Type B pancreatic cell (in vitro differentiated cells): ENCODE results near the gene DNAH6. TPM values are rescaled to one million over a fixed set of nuclear protein-coding genes. Genes with fewer than 3 reads are reported as not detected.

Source experiments
- DNase-seq: peaks from one replicate; pipeline ENCODE4 v3.0.0; 2021; ENCODE audit warnings: mixed read lengths; ENCODE audit not compliant: unreplicated experiment; ENCODE audit errors: extremely low spot score
- H3K27ac Mint-ChIP-seq: 2 replicates; pipeline ENCODE4 v1.8.0; 2021; ENCODE audit warnings: mild to moderate bottlenecking, mixed read lengths
- H3K27me3 Mint-ChIP-seq: 2 replicates; pipeline ENCODE4 v1.8.0; 2021; ENCODE audit warnings: mixed read lengths
- H3K36me3 Mint-ChIP-seq: 2 replicates; pipeline ENCODE4 v1.8.0; 2021; ENCODE audit warnings: mixed read lengths
- H3K4me1 Mint-ChIP-seq: one replicate; pipeline ENCODE4 v1.8.0; 2021; ENCODE audit warnings: mixed read lengths; ENCODE audit not compliant: unreplicated experiment
- H3K4me3 Mint-ChIP-seq: 2 replicates; pipeline ENCODE4 v1.8.0; 2021; ENCODE audit warnings: mild to moderate bottlenecking, mixed read lengths
- H3K9me3 Mint-ChIP-seq: 2 replicates; pipeline ENCODE4 v1.8.0; 2021; ENCODE audit warnings: mixed read lengths
- total RNA-seq: library from RNA; stranded (reverse); gene quantifications from 2 replicates; pipeline ENCODE4 v1.2.1, GENCODE V29; 2021; ENCODE audit warnings: low replicate concordance
- TF ChIP-seq, protein P1 (sequence below): fragments of 200-600 bp; sonication (generic); conservative IDR thresholded peaks from 2 replicates; pipeline ENCODE4 v1.5.0; 2021; ENCODE audit warnings: antibody characterized with exemption, mild to moderate bottlenecking

Gene DNAH6
- total RNA-seq, 1 donor from 2014 or later: 3.8 TPM

- Mint-ChIP-seq H3K4me3 (no peak overlapping the region), H3K36me3 (no peaks in the 10 kb centered on the region), H3K27ac (no peak overlapping the region), H3K9me3 (no peaks in the 10 kb centered on the region), H3K27me3 (no peaks in the 10 kb centered on the region), H3K4me1 (no peaks in the 10 kb centered on the region)
- no peak for DNase-seq
- TF ChIP-seq, protein P1, sequence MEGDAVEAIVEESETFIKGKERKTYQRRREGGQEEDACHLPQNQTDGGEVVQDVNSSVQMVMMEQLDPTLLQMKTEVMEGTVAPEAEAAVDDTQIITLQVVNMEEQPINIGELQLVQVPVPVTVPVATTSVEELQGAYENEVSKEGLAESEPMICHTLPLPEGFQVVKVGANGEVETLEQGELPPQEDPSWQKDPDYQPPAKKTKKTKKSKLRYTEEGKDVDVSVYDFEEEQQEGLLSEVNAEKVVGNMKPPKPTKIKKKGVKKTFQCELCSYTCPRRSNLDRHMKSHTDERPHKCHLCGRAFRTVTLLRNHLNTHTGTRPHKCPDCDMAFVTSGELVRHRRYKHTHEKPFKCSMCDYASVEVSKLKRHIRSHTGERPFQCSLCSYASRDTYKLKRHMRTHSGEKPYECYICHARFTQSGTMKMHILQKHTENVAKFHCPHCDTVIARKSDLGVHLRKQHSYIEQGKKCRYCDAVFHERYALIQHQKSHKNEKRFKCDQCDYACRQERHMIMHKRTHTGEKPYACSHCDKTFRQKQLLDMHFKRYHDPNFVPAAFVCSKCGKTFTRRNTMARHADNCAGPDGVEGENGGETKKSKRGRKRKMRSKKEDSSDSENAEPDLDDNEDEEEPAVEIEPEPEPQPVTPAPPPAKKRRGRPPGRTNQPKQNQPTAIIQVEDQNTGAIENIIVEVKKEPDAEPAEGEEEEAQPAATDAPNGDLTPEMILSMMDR: no peak
Measured at GRCh38 chr2:84816426-84817026, 300.2 kb downstream of the DNAH6 start.

DNA sequence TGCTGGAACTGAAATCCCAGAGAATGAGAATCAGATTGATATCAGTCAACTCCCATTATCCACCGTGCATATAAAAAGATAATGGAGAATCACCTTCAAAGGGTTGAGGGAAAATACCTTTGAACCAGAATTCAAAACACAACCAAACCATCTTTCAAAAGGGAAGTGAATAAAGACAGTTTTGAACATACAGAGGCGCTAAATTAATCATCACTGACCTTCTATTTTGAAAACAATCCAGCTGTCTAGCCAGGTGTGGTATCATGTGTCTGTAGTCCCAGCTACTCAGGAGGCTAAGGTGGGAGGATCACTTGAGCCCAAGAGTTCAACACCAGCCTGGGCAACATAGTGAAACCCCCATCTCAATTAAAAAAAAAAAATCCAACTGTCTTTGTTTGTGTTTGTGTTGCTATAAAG, 300.9 kb downstream of the DNAH6 start:
- DNase-seq: no peak
- Mint-ChIP-seq H3K27me3 (no peaks in the 10 kb centered on the region), H3K4me3 (no peak overlapping the region), H3K36me3 (no peaks in the 10 kb centered on the region), H3K4me1 (no peaks in the 10 kb centered on the region), H3K9me3 (no peaks in the 10 kb centered on the region), H3K27ac (no peak overlapping the region)
- TF ChIP-seq, protein P1: no peak

- Mint-ChIP-seq H3K27ac (no peak overlapping the region), H3K4me1 (no peaks in the 10 kb centered on the region), H3K27me3 (no peaks in the 10 kb centered on the region), H3K4me3 (no peak overlapping the region), H3K36me3 (no peaks in the 10 kb centered on the region), H3K9me3 (no peaks in the 10 kb centered on the region)
- peak; percentile 27 for DNase-seq
- TF ChIP-seq, protein P1: no peak
Measured at GRCh38 chr2:84821806-84822205, 305.5 kb downstream of the DNAH6 start.

- H3K27me3 Mint-ChIP-seq: no peaks in the 10 kb centered on the region
- TF ChIP-seq, protein P1: no peak
- H3K4me1 Mint-ChIP-seq: no peaks in the 10 kb centered on the region
- H3K36me3 Mint-ChIP-seq: no peaks in the 10 kb centered on the region
- DNase-seq: peak; percentile 34
- no peak overlapping the region for H3K27ac Mint-ChIP-seq
- no peak overlapping the region for H3K4me3 Mint-ChIP-seq
- no peaks in the 10 kb centered on the region for H3K9me3 Mint-ChIP-seq
Measured at GRCh38 chr2:84823229-84823628, 306.9 kb downstream of the DNAH6 start.

DNA sequence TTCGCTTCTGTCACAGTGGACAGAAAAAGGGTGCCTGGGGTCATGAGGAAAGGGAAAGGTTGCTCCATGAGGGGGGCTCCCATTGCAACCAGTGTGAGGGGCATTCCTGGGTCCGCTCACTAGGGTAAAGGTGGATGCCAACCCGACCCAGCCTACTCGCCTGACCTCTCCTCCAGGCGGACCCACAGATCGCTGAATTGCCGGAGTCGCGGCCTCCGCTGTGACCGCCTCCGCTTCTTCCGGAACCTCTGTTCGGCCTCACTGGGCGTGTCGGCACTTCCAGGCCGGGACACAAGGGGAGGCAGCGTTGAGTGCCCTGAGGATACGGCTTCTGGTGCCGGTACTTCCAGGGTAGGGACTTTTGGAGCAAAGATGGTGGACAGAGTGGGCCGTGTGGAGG, 307.5 kb downstream of the DNAH6 start:
- DNase-seq: peak; percentile 56
- H3K27me3 Mint-ChIP-seq: no peaks in the 10 kb centered on the region
- H3K36me3 Mint-ChIP-seq: no peaks in the 10 kb centered on the region
- TF ChIP-seq, protein P1: no peak
- no peak overlapping the region for H3K4me3 Mint-ChIP-seq
- H3K4me1 Mint-ChIP-seq: no peaks in the 10 kb centered on the region
- no peak overlapping the region for H3K27ac Mint-ChIP-seq
- H3K9me3 Mint-ChIP-seq: no peaks in the 10 kb centered on the region
